Duodenal mucosa (tissue), 2 donors: ENCODE measurements around the gene CDKN2AIPNL.

Source experiments
- H3K27ac ChIP-seq: one replicate; pipeline ENCODE4 v1.7.0; 2013; ENCODE audit warnings: low read depth, low read length
- H3K27me3 ChIP-seq, 2 donors: one replicate each; pipeline ENCODE4 v1.7.0; 2013; ENCODE audit warnings: low read length in 2 of 2, control low read depth in 1 of 2; ENCODE audit not compliant: insufficient read depth in 2 of 2, control insufficient read depth in 1 of 2
- H3K36me3 ChIP-seq, 2 donors: one replicate each; pipeline ENCODE4 v1.7.0; 2013; ENCODE audit warnings: low read length in 2 of 2, control low read depth in 1 of 2; ENCODE audit not compliant: insufficient read depth in 2 of 2, control insufficient read depth in 1 of 2
- H3K4me1 ChIP-seq, 2 donors: one replicate each; pipeline ENCODE4 v1.7.0; 2013; ENCODE audit warnings: low read length in 2 of 2, control low read depth in 1 of 2; ENCODE audit not compliant: insufficient read depth in 2 of 2, control insufficient read depth in 1 of 2
- H3K4me3 ChIP-seq, 2 donors: one replicate each; pipeline ENCODE4 v1.7.0; 2013; ENCODE audit warnings: low read length in 2 of 2, low read depth in 1 of 2
- H3K9ac ChIP-seq, 2 donors: one replicate each; pipeline ENCODE4 v1.7.0; 2013; ENCODE audit warnings: low read length in 2 of 2, low read depth in 1 of 2
- H3K9me3 ChIP-seq, 2 donors: one replicate each; pipeline ENCODE4 v1.7.0; 2013; ENCODE audit warnings: low read length in 2 of 2, control low read depth in 1 of 2; ENCODE audit not compliant: control insufficient read depth in 1 of 2

Gene CDKN2AIPNL

GRCh38 chr5:134438721-134439123 is 27.0 kb upstream of the CDKN2AIPNL start:
- peaks cover 41 to 46% of the 10 kb centered on the region in 2 donors for H3K4me1 ChIP-seq
- no peaks in the 10 kb centered on the region for H3K36me3 ChIP-seq
- no peaks in the 10 kb centered on the region for H3K27me3 ChIP-seq
- H3K27ac ChIP-seq = no peak overlapping the region
- H3K9ac ChIP-seq = peak overlapping the region in 1 of 2 donors; percentile 6
- H3K4me3 ChIP-seq = no peak overlapping the region
- no peaks in the 10 kb centered on the region for H3K9me3 ChIP-seq

- Histone ChIP-seq H3K36me3 (no peaks in the 10 kb centered on the region), H3K27me3 (no peaks in the 10 kb centered on the region), H3K27ac (no peak overlapping the region), H3K9ac (no peak overlapping the region), H3K9me3 (no peaks in the 10 kb centered on the region), H3K4me3 (no peak overlapping the region), H3K4me1 (peaks cover 44 to 46% of the 10 kb centered on the region in 2 donors)
These were observed 26.3 kb upstream of the CDKN2AIPNL start for GRCh38 chr5:134437847-134438581.

GRCh38 chr5:134437340-134437846 is 25.7 kb upstream of the CDKN2AIPNL start:
- Histone ChIP-seq H3K9me3 (no peaks in the 10 kb centered on the region), H3K4me1 (peaks cover 50% of the 10 kb centered on the region in 2 donors), H3K4me3 (peak overlapping the region in 1 of 2 donors; percentile 19), H3K36me3 (no peaks in the 10 kb centered on the region), H3K27ac (no peak overlapping the region), H3K9ac (no peak overlapping the region), H3K27me3 (no peaks in the 10 kb centered on the region)

- peak overlapping the region; percentile 20 to 55 for H3K9ac ChIP-seq
- H3K36me3 ChIP-seq = no peaks in the 10 kb centered on the region
- peak overlapping the region; percentile 19 to 50 for H3K4me3 ChIP-seq
- H3K27me3 ChIP-seq = no peaks in the 10 kb centered on the region
- H3K9me3 ChIP-seq = no peaks in the 10 kb centered on the region
- peaks cover 50 to 51% of the 10 kb centered on the region in 2 donors for H3K4me1 ChIP-seq
- H3K27ac ChIP-seq = peak overlapping the region; percentile 80
These were observed 25.1 kb upstream of the CDKN2AIPNL start for GRCh38 chr5:134436523-134437339.

- H3K36me3 ChIP-seq = no peaks in the 10 kb centered on the region
- H3K4me3 ChIP-seq = no peak overlapping the region
- H3K9ac ChIP-seq = no peak overlapping the region
- H3K9me3 ChIP-seq = no peaks in the 10 kb centered on the region
- peaks cover 48 to 50% of the 10 kb centered on the region in 2 donors for H3K4me1 ChIP-seq
- H3K27me3 ChIP-seq = no peaks in the 10 kb centered on the region
- no peak overlapping the region for H3K27ac ChIP-seq
These were observed 23.9 kb upstream of the CDKN2AIPNL start for GRCh38 chr5:134435560-134435959.

- no peaks in the 10 kb centered on the region for H3K27me3 ChIP-seq
- peak overlapping the region in 1 of 2 donors; percentile 16 for H3K9ac ChIP-seq
- H3K4me1 ChIP-seq = peaks cover 30 to 34% of the 10 kb centered on the region in 2 donors
- no peak overlapping the region for H3K27ac ChIP-seq
- H3K36me3 ChIP-seq = no peaks in the 10 kb centered on the region
- no peaks in the 10 kb centered on the region for H3K9me3 ChIP-seq
- H3K4me3 ChIP-seq = no peak overlapping the region
These were observed 21.1 kb upstream of the CDKN2AIPNL start for GRCh38 chr5:134432677-134433359.

GRCh38 chr5:134432174-134432573 is 20.5 kb upstream of the CDKN2AIPNL start:
- Histone ChIP-seq H3K9me3 (no peaks in the 10 kb centered on the region), H3K27me3 (no peaks in the 10 kb centered on the region), H3K27ac (no peak overlapping the region), H3K4me1 (peaks cover 24 to 27% of the 10 kb centered on the region in 2 donors), H3K9ac (no peak overlapping the region), H3K4me3 (no peak overlapping the region), H3K36me3 (no peaks in the 10 kb centered on the region)

- Histone ChIP-seq H3K4me1 (peaks cover 6 to 10% of the 10 kb centered on the region in 2 donors), H3K4me3 (no peak overlapping the region), H3K9me3 (no peaks in the 10 kb centered on the region), H3K36me3 (no peaks in the 10 kb centered on the region), H3K27me3 (no peaks in the 10 kb centered on the region), H3K27ac (no peak overlapping the region), H3K9ac (no peak overlapping the region)
These were observed 18.4 kb upstream of the CDKN2AIPNL start for GRCh38 chr5:134430001-134430569.

- peaks cover 2 to 3% of the 10 kb centered on the region in 2 donors for H3K4me1 ChIP-seq
- no peaks in the 10 kb centered on the region for H3K9me3 ChIP-seq
- no peak overlapping the region for H3K27ac ChIP-seq
- no peak overlapping the region for H3K4me3 ChIP-seq
- H3K9ac ChIP-seq = no peak overlapping the region
- H3K27me3 ChIP-seq = no peaks in the 10 kb centered on the region
- H3K36me3 ChIP-seq = no peaks in the 10 kb centered on the region
These were observed 15.9 kb upstream of the CDKN2AIPNL start for GRCh38 chr5:134427540-134428041.
